Measurements from ENCODE around the gene VAC14.

Gene VAC14

DNA sequence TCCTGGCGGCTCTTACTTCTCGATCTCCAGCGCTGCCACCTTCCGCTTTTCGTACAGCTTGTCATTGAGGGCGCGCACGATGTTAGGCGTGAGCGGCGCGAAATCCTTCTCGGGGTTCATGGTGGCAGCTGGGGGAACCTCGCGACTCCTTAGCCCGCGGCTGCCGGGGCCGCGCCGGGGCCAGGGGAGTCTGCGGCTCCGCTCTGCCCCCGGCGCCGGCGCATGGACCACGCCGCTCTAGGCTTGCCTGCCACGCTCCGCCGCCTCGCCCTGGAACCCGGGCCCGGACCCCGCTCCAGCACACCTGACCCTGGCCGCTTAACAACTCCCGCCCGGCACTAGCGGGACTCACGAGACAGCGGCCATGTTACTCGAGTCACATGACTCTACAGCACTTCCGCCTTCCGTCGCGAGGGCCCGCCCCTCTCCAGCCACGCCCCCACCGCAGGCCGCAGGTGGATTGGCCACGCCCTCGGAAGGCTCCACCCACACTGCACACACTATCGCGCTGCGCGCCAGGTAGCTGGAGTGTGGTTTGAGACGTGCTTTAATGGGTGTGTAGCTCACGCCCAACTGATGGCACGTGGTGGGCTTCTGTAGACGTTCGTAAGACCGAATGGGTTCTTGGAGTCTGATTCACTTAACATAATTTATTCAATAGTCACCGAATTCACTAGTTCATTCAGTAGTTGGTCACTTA is at the start of gene VAC14:
VAC14 (minus strand) TSS at position 378 of the 700 bp plus-strand sequence; CDS start at position 120, 258 bp downstream.
- TF ChIP-seq FOXM1 (IDR thresholded peaks at IDR 0.05; ENCODE audit: borderline replicate concordance, low read depth) (no peak), TAF1 (IDR thresholded peaks at IDR 0.05; ENCODE audit: low read depth) (peak; percentile 71), EGR1 (IDR thresholded peaks at IDR 0.05) (0 out of 2 replicates have a peak, but pooled peaks have one; percentile 45), YY1 (IDR thresholded peaks at IDR 0.05; ENCODE audit: low read depth) (peak; percentile 98)
- TF ChIP-seq, protein P1, sequence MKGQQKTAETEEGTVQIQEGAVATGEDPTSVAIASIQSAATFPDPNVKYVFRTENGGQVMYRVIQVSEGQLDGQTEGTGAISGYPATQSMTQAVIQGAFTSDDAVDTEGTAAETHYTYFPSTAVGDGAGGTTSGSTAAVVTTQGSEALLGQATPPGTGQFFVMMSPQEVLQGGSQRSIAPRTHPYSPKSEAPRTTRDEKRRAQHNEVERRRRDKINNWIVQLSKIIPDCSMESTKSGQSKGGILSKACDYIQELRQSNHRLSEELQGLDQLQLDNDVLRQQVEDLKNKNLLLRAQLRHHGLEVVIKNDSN (IDR thresholded peaks at IDR 0.05), result peak; percentile 98
- TF ChIP-seq, protein P2, sequence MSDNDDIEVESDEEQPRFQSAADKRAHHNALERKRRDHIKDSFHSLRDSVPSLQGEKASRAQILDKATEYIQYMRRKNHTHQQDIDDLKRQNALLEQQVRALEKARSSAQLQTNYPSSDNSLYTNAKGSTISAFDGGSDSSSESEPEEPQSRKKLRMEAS (IDR thresholded peaks at IDR 0.05), result peak; percentile 96

DNA sequence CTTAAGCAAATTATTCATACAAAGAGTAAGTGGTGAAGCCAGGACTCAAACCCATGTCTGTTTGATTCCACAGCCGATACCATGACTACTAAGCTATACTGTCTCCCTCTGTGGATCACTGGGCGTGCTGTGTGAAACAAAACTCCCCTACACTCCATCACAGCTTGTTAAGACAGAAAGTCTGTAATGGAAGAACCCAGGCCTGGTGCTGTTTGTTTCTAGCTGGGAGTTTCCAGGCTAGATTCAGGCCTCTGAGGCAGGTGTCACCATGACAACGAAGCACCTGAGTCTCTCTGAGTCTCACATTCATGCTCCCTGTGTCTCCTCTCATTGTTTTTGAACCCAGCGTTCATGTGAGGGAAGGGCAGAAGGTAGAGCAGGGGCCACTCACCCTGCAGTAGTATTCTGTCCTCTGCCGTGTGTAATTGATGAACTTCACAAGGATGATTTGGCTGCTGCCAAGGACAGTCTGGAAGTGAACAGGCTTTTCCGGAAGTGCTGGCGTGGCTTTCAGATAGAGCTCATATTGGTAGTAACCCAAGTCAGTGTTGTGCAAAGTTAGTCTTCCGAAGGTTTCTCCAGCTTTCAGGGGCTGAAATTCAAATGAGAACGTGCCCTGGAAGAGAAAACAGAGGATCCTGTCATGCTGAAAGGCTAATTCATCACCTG is 8.6 kb upstream of the VAC14 start:
- no peak for TF ChIP-seq RAD21 (IDR thresholded peaks at IDR 0.05; ENCODE audit: low read depth)

DNA sequence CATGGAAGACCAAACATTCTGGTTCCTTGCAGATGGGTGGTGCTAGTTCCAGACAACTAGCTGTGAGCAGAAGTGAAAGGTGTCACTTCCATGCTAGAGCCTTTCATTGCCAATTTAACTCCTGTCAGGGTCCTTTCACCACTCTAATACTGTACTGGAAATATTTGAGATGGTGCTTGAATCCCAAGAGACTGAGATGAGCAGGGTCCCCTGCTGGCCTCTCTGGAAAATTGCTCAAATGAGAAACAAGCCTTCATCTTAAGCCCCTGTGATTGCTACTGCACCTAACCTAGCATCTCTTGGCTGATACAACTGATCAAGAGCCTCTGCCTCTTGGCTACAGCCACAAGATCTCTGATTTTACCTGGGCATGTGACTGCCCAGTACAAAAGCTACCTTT is 7.4 kb upstream of the VAC14 start:
- TF ChIP-seq CEBPB (IDR thresholded peaks at IDR 0.05), result no peak
- no peak for TF ChIP-seq TEAD4 (IDR thresholded peaks at IDR 0.05)
- TF ChIP-seq NFIC (IDR thresholded peaks at IDR 0.05), result no peak
- TF ChIP-seq TAF1 (IDR thresholded peaks at IDR 0.05; ENCODE audit: low read depth), result no peak
- TF ChIP-seq FOXM1 (IDR thresholded peaks at IDR 0.05; ENCODE audit: borderline replicate concordance, low read depth), result no peak
- TF ChIP-seq, protein P2 (IDR thresholded peaks at IDR 0.05), result no peak
- no peak for TF ChIP-seq EP300 (IDR thresholded peaks at IDR 0.05; ENCODE audit: borderline replicate concordance)
- TF ChIP-seq, protein P1 (IDR thresholded peaks at IDR 0.05), result no peak
- TF ChIP-seq, protein P3, sequence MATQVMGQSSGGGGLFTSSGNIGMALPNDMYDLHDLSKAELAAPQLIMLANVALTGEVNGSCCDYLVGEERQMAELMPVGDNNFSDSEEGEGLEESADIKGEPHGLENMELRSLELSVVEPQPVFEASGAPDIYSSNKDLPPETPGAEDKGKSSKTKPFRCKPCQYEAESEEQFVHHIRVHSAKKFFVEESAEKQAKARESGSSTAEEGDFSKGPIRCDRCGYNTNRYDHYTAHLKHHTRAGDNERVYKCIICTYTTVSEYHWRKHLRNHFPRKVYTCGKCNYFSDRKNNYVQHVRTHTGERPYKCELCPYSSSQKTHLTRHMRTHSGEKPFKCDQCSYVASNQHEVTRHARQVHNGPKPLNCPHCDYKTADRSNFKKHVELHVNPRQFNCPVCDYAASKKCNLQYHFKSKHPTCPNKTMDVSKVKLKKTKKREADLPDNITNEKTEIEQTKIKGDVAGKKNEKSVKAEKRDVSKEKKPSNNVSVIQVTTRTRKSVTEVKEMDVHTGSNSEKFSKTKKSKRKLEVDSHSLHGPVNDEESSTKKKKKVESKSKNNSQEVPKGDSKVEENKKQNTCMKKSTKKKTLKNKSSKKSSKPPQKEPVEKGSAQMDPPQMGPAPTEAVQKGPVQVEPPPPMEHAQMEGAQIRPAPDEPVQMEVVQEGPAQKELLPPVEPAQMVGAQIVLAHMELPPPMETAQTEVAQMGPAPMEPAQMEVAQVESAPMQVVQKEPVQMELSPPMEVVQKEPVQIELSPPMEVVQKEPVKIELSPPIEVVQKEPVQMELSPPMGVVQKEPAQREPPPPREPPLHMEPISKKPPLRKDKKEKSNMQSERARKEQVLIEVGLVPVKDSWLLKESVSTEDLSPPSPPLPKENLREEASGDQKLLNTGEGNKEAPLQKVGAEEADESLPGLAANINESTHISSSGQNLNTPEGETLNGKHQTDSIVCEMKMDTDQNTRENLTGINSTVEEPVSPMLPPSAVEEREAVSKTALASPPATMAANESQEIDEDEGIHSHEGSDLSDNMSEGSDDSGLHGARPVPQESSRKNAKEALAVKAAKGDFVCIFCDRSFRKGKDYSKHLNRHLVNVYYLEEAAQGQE (IDR thresholded peaks at IDR 0.05; ENCODE audit: low read depth), result no peak
- no peak for TF ChIP-seq EGR1 (IDR thresholded peaks at IDR 0.05)
- no peak for TF ChIP-seq CREB1 (IDR thresholded peaks at IDR 0.05; ENCODE audit: low read depth)
- no peak for TF ChIP-seq ZBTB7A (IDR thresholded peaks at IDR 0.05; ENCODE audit: low read depth)
- no peak for TF ChIP-seq RAD21 (IDR thresholded peaks at IDR 0.05; ENCODE audit: low read depth)
- no peak for TF ChIP-seq TCF12 (IDR thresholded peaks at IDR 0.05; ENCODE audit: low read depth)

DNA sequence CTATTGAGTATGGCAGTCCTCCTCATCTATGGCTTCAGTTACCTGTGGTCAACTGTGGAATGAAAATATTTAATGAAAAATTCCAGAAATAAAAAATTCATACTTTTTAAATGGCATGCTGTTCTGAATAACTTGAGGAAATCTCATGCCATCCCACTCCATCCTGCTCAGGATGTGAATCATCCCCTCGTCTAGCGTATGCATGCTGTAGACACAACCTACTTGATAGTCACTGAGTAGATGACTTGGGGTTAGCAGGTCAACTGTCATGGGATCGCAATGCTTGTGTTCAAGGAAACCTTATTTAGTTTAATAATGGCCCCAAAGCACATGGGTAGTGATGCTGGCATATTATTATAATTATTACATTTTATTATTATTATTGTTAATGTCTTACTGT is 4.8 kb upstream of the VAC14 start:
- TF ChIP-seq, protein P3 (IDR thresholded peaks at IDR 0.05; ENCODE audit: low read depth), result no peak
- no peak for TF ChIP-seq TCF12 (IDR thresholded peaks at IDR 0.05; ENCODE audit: low read depth)
- TF ChIP-seq NFIC (IDR thresholded peaks at IDR 0.05), result no peak
- no peak for TF ChIP-seq YY1 (IDR thresholded peaks at IDR 0.05; ENCODE audit: low read depth)
- no peak for TF ChIP-seq RAD21 (IDR thresholded peaks at IDR 0.05; ENCODE audit: low read depth)
- no peak for TF ChIP-seq CEBPB (IDR thresholded peaks at IDR 0.05)
- no peak for TF ChIP-seq FOXM1 (IDR thresholded peaks at IDR 0.05; ENCODE audit: borderline replicate concordance, low read depth)

DNA sequence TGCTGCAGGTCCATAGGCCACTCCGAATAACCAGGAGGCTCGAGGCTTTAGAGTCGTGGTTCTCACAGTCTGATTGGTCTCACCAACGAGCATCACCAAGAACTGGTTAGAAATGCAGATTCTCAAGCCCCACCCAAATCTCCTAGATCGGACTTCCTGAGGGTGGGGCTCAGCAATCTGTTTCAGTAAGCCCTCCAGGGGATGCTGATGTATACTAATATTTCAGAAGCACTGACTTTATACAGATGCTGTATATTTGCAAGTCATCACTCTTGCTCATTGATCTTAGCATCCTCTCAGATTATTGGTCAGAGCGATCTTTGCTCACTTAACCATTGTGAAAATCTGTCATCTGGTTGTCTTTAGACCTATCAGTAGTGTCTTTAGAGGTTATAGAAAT is 4.4 kb upstream of the VAC14 start:
- TF ChIP-seq EGR1 (IDR thresholded peaks at IDR 0.05), result no peak
- TF ChIP-seq RAD21 (IDR thresholded peaks at IDR 0.05; ENCODE audit: low read depth), result no peak
- TF ChIP-seq, protein P1 (IDR thresholded peaks at IDR 0.05), result no peak
- no peak for TF ChIP-seq TEAD4 (IDR thresholded peaks at IDR 0.05)
- TF ChIP-seq, protein P3 (IDR thresholded peaks at IDR 0.05; ENCODE audit: low read depth), result no peak
- TF ChIP-seq FOXM1 (IDR thresholded peaks at IDR 0.05; ENCODE audit: borderline replicate concordance, low read depth), result no peak
- no peak for TF ChIP-seq EP300 (IDR thresholded peaks at IDR 0.05; ENCODE audit: borderline replicate concordance)
- no peak for TF ChIP-seq TCF12 (IDR thresholded peaks at IDR 0.05; ENCODE audit: low read depth)
- no peak for TF ChIP-seq ZBTB7A (IDR thresholded peaks at IDR 0.05; ENCODE audit: low read depth)
- TF ChIP-seq YY1 (IDR thresholded peaks at IDR 0.05; ENCODE audit: low read depth), result no peak
- TF ChIP-seq CREB1 (IDR thresholded peaks at IDR 0.05; ENCODE audit: low read depth), result no peak
- TF ChIP-seq NFIC (IDR thresholded peaks at IDR 0.05), result no peak
- no peak for TF ChIP-seq CEBPB (IDR thresholded peaks at IDR 0.05)
- TF ChIP-seq TAF1 (IDR thresholded peaks at IDR 0.05; ENCODE audit: low read depth), result no peak
